HepG2 (cell line): ENCODE data around the gene SH2D3A. TPM values are rescaled to one million over a fixed set of nuclear protein-coding genes. Genes with fewer than 3 reads are reported as not detected.

Source experiments
- ARID3A ChIP-seq: IDR thresholded peaks from 2 replicates; pipeline ENCODE4 v1.6.1; 2012; ENCODE audit warnings: low read depth, low read length, improper control_type of control experiment
- CHCHD3 ChIP-seq: sonication (generic); formaldehyde crosslinking; IDR thresholded peaks from 2 replicates; pipeline ENCODE4 v1.8.0; 2022; ENCODE audit warnings: mild to moderate bottlenecking, missing genetic modification reagents, moderate library complexity
- FLYWCH1 ChIP-seq: sonication (generic); formaldehyde crosslinking; IDR thresholded peaks from 2 replicates; pipeline ENCODE4 v1.8.1; 2023; ENCODE audit warnings: mild to moderate bottlenecking, missing genetic modification reagents
- FOXK1 ChIP-seq: sonication (generic); formaldehyde crosslinking; IDR thresholded peaks from 2 replicates; pipeline ENCODE4 v1.4.0; 2020; ENCODE audit warnings: low read depth, missing genetic modification reagents, borderline replicate concordance
- HNF4A ChIP-seq: sonication (generic); formaldehyde crosslinking; IDR thresholded peaks from 2 replicates; pipeline ENCODE4 v1.4.0; 2020; ENCODE audit warnings: missing genetic modification reagents
- MEIS1 ChIP-seq: sonication (generic); formaldehyde crosslinking; IDR thresholded peaks from 2 replicates; pipeline ENCODE4 v1.9.0; 2021; ENCODE audit warnings: mild to moderate bottlenecking, missing genetic modification reagents, moderate library complexity, borderline replicate concordance
- MXD1 ChIP-seq: sonication (generic); formaldehyde crosslinking; IDR thresholded peaks from 2 replicates; pipeline ENCODE4 v1.4.0; 2020; ENCODE audit warnings: mild to moderate bottlenecking, missing genetic modification reagents
- MXI1 ChIP-seq: IDR thresholded peaks from 3 replicates; pipeline ENCODE4 v1.6.1; 2012; ENCODE audit warnings: low read depth, low read length, inconsistent platforms, borderline replicate concordance
- NCOA5 ChIP-seq: sonication (generic); formaldehyde crosslinking; IDR thresholded peaks from 2 replicates; pipeline ENCODE4 v1.4.0; 2020; ENCODE audit warnings: missing genetic modification reagents
- REST ChIP-seq, 2 experiments: IDR thresholded peaks; 2 replicates each; pipeline ENCODE4 v1.6.1; 2011 to 2012; ENCODE audit warnings: low read length in 2 of 2, borderline replicate concordance in 1 of 2, low read depth in 1 of 2, mild to moderate bottlenecking in 1 of 2, moderate library complexity in 1 of 2
- SNAPC5 ChIP-seq: sonication (generic); formaldehyde crosslinking; IDR thresholded peaks from 2 replicates; pipeline ENCODE4 v1.8.1; 2023; ENCODE audit warnings: mild to moderate bottlenecking, missing genetic modification reagents, borderline replicate concordance
- SNRNP70 ChIP-seq: fragments of 200-400 bp; formaldehyde crosslinking; IDR thresholded peaks from 2 replicates; pipeline ENCODE4 v1.6.1; 2017; ENCODE audit warnings: mild to moderate bottlenecking, low read depth, low read length, moderate library complexity
- SOX13 ChIP-seq, 3 experiments: fragments of 450-650 bp in 1 of 3; sonication (generic) in 1 of 3; formaldehyde crosslinking in 1 of 3; IDR thresholded peaks in 2 of 3; conservative IDR thresholded peaks in 1 of 3; 2 replicates each; pipeline versions ENCODE4 v1.5.0 to v1.6.1; 2016 to 2020; ENCODE audit warnings: antibody characterized with exemption in 1 of 3, mild to moderate bottlenecking in 1 of 3, missing compliant biosample characterization in 1 of 3, missing genetic modification reagents in 1 of 3, moderate library complexity in 1 of 3
- TCF7L2 ChIP-seq: IDR thresholded peaks from 2 replicates; pipeline ENCODE4 v1.6.1; 2011; ENCODE audit warnings: mild to moderate bottlenecking, low read depth, low read length, moderate library complexity
- WIZ ChIP-seq: sonication (generic); formaldehyde crosslinking; IDR thresholded peaks from 2 replicates; pipeline ENCODE4 v1.5.1; 2020; ENCODE audit warnings: mild to moderate bottlenecking, missing genetic modification reagents
- ZNF253 ChIP-seq: sonication (generic); formaldehyde crosslinking; IDR thresholded peaks from 2 replicates; pipeline ENCODE4 v1.8.0; 2022; ENCODE audit warnings: mild to moderate bottlenecking, missing genetic modification reagents, borderline replicate concordance
- ZNF687 ChIP-seq: sonication (generic); formaldehyde crosslinking; IDR thresholded peaks from 2 replicates; pipeline ENCODE4 v1.5.1; 2020; ENCODE audit warnings: mild to moderate bottlenecking, missing genetic modification reagents, moderate library complexity
- ZNF777 ChIP-seq: sonication (generic); formaldehyde crosslinking; IDR thresholded peaks from 2 replicates; pipeline ENCODE4 v1.4.0; 2020; ENCODE audit warnings: missing genetic modification reagents
- polyA plus RNA-seq, 8 experiments: library from polyadenylated mRNA; depleted of rRNA in 3 of 8; stranded (reverse) in 7 of 8; unstranded in 1 of 8; fragments of >200 nt; fragmentation: Illumina TruSeq in 4 of 8; extraction: Trizol in 4 of 8; gene quantifications; 2 replicates each; pipeline versions ENCODE4 v1.2.1 to v1.2.3, GENCODE V29; 2011 to 2016; ENCODE audit warnings: low read depth in 4 of 8, missing spikeins in 1 of 8, mixed read lengths in 1 of 8; ENCODE audit not compliant: insufficient read depth in 1 of 8
- total RNA-seq, 5 experiments: library from RNA; depleted of rRNA; stranded (reverse); fragments of >200 nt; fragmentation: Illumina TruSeq; extraction: Trizol; gene quantifications; 2 replicates each; pipeline ENCODE4 v1.2.3, GENCODE V29; 2016; ENCODE audit warnings: low read depth in 1 of 5

Gene SH2D3A
- total and polyA plus RNA-seq, 2 of the 13 experiments (the other 11 are each of a cell fraction or from before 2014, with no cell fraction given): 1.0 to 2.2 TPM

- TF ChIP-seq REST (IDR thresholded peaks at IDR 0.05; ENCODE audit: borderline replicate concordance in 1 of 2, low read depth in 1 of 2, low read length in 2 of 2) (no peak), TCF7L2 (no peak), CHCHD3 (CRISPR knock-in tag) (no peak), FLYWCH1 (CRISPR knock-in tag) (no peak), ARID3A (no peak), ZNF253 (CRISPR knock-in tag) (no peak), NCOA5 (CRISPR knock-in tag) (no peak), SOX13 (IDR thresholded peaks at IDR 0.05) (no peak), SOX13 (CRISPR knock-in tag; conservative IDR thresholded peaks at IDR 0.05 in 1 of 2, IDR thresholded peaks at IDR 0.05 in 1 of 2) (peak in 1 of 2 experiments; percentile 70; a peak in 2 of 4 replicates), MXI1 (peak; percentile 80; the same call in 1 of the 3 replicates), MEIS1 (CRISPR knock-in tag) (no peak; the same call in 1 of the 2 replicates), ZNF777 (CRISPR knock-in tag) (peak; percentile 23; the same call in 1 of the 2 replicates), WIZ (CRISPR knock-in tag) (no peak), MXD1 (CRISPR knock-in tag) (no peak), HNF4A (CRISPR knock-in tag) (peak; percentile 71), SNAPC5 (CRISPR knock-in tag) (no peak), SNRNP70 (no peak), FOXK1 (CRISPR knock-in tag) (peak; percentile 78; the same call in 1 of the 2 replicates), ZNF687 (CRISPR knock-in tag) (peak; percentile 85)
Observed at GRCh38 chr19:6730153-6730804, 37.0 kb downstream of the SH2D3A start (continued).
